Measurements from ENCODE around the gene ITGB6.

ITGB6 gene

GRCh38 chr2:160110674-160111239 lies 89.3 kb downstream of the ITGB6 start:
- no peak for TF ChIP-seq CTCF (IDR thresholded peaks at IDR 0.05; ENCODE audit: low read depth, low read length)

GRCh38 chr2:160109939-160110673 lies 90.0 kb downstream of the ITGB6 start:
- Histone ChIP-seq H3K27ac (no peak overlapping the region), H3K36me3 (no peaks in the 10 kb centered on the region), H3K9me3 (ENCODE audit: severe bottlenecking) (no peaks in the 10 kb centered on the region), H3K27me3 (ENCODE audit: insufficient read depth, low read depth, severe bottlenecking) (no peaks in the 10 kb centered on the region), H3K4me3 (ENCODE audit: low read depth, low read length) (no peak overlapping the region)
- peak; percentile 68 for DNase-seq
- TF ChIP-seq CTCF (IDR thresholded peaks at IDR 0.05; ENCODE audit: low read depth, low read length): peak; percentile 76

More at GRCh38 chr2:160110674-160111239, 89.3 kb downstream of the ITGB6 start:
- Histone ChIP-seq H3K27me3 (ENCODE audit: insufficient read depth, low read depth, severe bottlenecking) (no peaks in the 10 kb centered on the region), H3K36me3 (no peaks in the 10 kb centered on the region), H3K4me3 (ENCODE audit: low read depth, low read length) (no peak overlapping the region), H3K27ac (no peak overlapping the region), H3K9me3 (ENCODE audit: severe bottlenecking) (no peaks in the 10 kb centered on the region)
- no peak for DNase-seq

DNA sequence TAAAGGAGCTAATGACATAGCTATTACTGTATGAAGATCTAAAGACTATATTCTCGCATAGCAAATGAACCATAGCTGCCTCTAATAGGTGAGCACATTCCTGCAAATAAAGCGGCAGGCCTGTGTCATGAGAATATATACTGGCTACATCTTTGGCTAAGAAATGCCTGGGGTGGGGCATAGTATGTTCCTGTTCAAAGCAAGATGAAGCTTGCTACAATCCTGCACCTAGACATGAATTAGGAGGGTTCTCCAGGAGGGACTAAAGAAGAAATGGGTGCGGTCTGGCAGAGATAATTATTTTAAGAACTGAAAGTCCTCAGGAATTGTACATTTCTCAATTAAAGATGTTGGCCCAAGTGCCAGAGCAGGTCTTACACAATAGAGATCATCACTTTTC lies 90.8 kb downstream of the ITGB6 start:
- H3K27ac ChIP-seq: no peak overlapping the region

DNA sequence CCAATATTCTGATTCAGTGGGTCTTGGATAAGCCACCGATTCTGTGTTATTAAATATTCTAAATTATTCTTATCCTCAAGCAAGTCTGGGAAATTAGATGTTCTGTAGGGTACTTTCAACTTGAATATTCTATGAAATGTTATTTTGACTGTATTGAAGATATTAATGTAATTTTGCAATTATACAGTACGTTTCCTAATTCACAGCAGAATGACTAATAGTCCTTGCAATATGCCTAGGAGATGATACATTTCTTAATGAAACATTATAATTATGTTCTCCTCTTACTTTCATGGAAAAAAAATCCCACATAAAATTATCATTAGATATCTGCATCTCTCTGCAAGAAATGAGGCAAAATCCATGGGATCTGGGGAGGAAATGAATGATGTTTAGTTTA lies 91.4 kb downstream of the ITGB6 start:
- no peak overlapping the region for H3K4me3 ChIP-seq (ENCODE audit: low read depth, low read length)
- no peaks in the 10 kb centered on the region for H3K9me3 ChIP-seq (ENCODE audit: severe bottlenecking)
- no peak for TF ChIP-seq CTCF (IDR thresholded peaks at IDR 0.05; ENCODE audit: low read depth, low read length)
- DNase-seq: no peak
- no peaks in the 10 kb centered on the region for H3K27me3 ChIP-seq (ENCODE audit: insufficient read depth, low read depth, severe bottlenecking)
- no peak overlapping the region for H3K27ac ChIP-seq
- no peaks in the 10 kb centered on the region for H3K36me3 ChIP-seq

More for the DNA sequence above, 90.8 kb downstream of the ITGB6 start:
- Histone ChIP-seq H3K4me3 (ENCODE audit: low read depth, low read length) (no peak overlapping the region), H3K36me3 (no peaks in the 10 kb centered on the region), H3K27me3 (ENCODE audit: insufficient read depth, low read depth, severe bottlenecking) (no peaks in the 10 kb centered on the region), H3K9me3 (ENCODE audit: severe bottlenecking) (no peaks in the 10 kb centered on the region)
- no peak for TF ChIP-seq CTCF (IDR thresholded peaks at IDR 0.05; ENCODE audit: low read depth, low read length)
- DNase-seq: no peak

- Histone ChIP-seq H3K4me3 (ENCODE audit: low read depth, low read length) (no peak overlapping the region), H3K36me3 (no peaks in the 10 kb centered on the region), H3K27me3 (ENCODE audit: insufficient read depth, low read depth, severe bottlenecking) (no peaks in the 10 kb centered on the region), H3K9me3 (ENCODE audit: severe bottlenecking) (no peaks in the 10 kb centered on the region), H3K27ac (no peak overlapping the region)
- no peak for TF ChIP-seq CTCF (IDR thresholded peaks at IDR 0.05; ENCODE audit: low read depth, low read length)
- DNase-seq: no peak
Measured at GRCh38 chr2:160105366-160105765, 94.7 kb downstream of the ITGB6 start.

All from WERI-Rb-1 (cell line).